Measurements from ENCODE around the gene OXER1. TPM values are rescaled to one million over a fixed set of nuclear protein-coding genes. Genes with fewer than 3 reads are reported as not detected.

Gene OXER1
- polyA plus RNA-seq, 1 donor (not counting 4 experiments of a cell fraction or from before 2014, with no cell fraction given), result not detected

DNA sequence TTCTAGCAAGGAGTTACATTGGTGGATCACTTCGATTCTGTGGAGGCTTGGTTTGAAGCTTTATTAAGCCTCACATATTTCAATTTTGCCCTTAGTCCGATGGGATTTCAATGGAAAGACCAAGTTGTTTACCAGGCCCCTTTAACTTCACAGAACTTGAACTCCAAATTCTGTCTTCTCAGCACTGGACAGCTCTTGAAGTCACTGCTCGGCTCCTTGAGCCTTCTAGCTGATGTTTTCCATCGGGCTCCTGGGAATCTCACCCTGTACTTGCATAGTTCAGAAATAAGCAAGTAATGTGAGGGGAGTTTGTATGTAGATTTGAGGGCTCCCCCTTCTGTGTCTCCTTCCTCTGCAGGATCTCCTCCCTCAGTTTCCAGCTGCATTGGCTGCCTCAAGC lies 15.1 kb downstream of the OXER1 start:
- no peak overlapping the region for H3K27ac ChIP-seq (ENCODE audit: control insufficient read depth, insufficient read depth, low read length)
- no peak overlapping the region for H3K9ac ChIP-seq (ENCODE audit: control insufficient read depth, extremely low read depth, insufficient read depth, low read length)
- no peak for TF ChIP-seq EZH2 (IDR thresholded peaks at IDR 0.05; ENCODE audit: low read length)
- TF ChIP-seq, protein P1, sequence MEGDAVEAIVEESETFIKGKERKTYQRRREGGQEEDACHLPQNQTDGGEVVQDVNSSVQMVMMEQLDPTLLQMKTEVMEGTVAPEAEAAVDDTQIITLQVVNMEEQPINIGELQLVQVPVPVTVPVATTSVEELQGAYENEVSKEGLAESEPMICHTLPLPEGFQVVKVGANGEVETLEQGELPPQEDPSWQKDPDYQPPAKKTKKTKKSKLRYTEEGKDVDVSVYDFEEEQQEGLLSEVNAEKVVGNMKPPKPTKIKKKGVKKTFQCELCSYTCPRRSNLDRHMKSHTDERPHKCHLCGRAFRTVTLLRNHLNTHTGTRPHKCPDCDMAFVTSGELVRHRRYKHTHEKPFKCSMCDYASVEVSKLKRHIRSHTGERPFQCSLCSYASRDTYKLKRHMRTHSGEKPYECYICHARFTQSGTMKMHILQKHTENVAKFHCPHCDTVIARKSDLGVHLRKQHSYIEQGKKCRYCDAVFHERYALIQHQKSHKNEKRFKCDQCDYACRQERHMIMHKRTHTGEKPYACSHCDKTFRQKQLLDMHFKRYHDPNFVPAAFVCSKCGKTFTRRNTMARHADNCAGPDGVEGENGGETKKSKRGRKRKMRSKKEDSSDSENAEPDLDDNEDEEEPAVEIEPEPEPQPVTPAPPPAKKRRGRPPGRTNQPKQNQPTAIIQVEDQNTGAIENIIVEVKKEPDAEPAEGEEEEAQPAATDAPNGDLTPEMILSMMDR (optimal IDR thresholded peaks at IDR 0.05 in 1 of 3, IDR thresholded peaks at IDR 0.05 in 1 of 3, conservative IDR thresholded peaks at IDR 0.05 in 1 of 3; ENCODE audit: extremely low read depth in 1 of 3, insufficient read depth in 2 of 3, low read length in 3 of 3), result no peak
- no peaks in the 10 kb centered on the region for H4K20me1 ChIP-seq (ENCODE audit: control insufficient read depth, extremely low read depth, insufficient read depth, low read length)
- no peak overlapping the region for H3K4me3 ChIP-seq (ENCODE audit: control insufficient read depth in 2 of 3, extremely low read depth in 1 of 3, insufficient read depth in 2 of 3, low read depth in 1 of 3, low read length in 3 of 3)
- dilution Hi-C loops (cut with MboI; ENCODE audit: extremely low pct_ligation_motif_present, low sequenced_read_pairs), result no loop called here
- H3K9me3 ChIP-seq (ENCODE audit: control insufficient read depth, low read depth, low read length), result no peaks in the 10 kb centered on the region
- no peak overlapping the region for H2AFZ ChIP-seq (ENCODE audit: control insufficient read depth, low read length)
- H3K27me3 ChIP-seq (ENCODE audit: control insufficient read depth, extremely low read depth, insufficient read depth, low read length), result no peaks in the 10 kb centered on the region
- H3K4me1 ChIP-seq (ENCODE audit: control insufficient read depth, extremely low read depth, insufficient read depth, low read length), result no peaks in the 10 kb centered on the region
- H3K4me2 ChIP-seq (ENCODE audit: control insufficient read depth, extremely low read depth, insufficient read depth, low read depth, low read length), result no peak overlapping the region
- DNase-seq (ENCODE audit: low read depth, low spot score) (no peak), FAIRE-seq (no peak)
- no peaks in the 10 kb centered on the region for H3K79me2 ChIP-seq (ENCODE audit: control insufficient read depth, insufficient read depth, low read length)
- no peaks in the 10 kb centered on the region for H3K36me3 ChIP-seq (ENCODE audit: control insufficient read depth in 2 of 2, extremely low read depth in 1 of 2, insufficient read depth in 2 of 2, low read length in 2 of 2)
- no peaks in the 10 kb centered on the region for H3K9me1 ChIP-seq (ENCODE audit: control insufficient read depth, extremely low read depth, insufficient read depth, low read length)

DNA sequence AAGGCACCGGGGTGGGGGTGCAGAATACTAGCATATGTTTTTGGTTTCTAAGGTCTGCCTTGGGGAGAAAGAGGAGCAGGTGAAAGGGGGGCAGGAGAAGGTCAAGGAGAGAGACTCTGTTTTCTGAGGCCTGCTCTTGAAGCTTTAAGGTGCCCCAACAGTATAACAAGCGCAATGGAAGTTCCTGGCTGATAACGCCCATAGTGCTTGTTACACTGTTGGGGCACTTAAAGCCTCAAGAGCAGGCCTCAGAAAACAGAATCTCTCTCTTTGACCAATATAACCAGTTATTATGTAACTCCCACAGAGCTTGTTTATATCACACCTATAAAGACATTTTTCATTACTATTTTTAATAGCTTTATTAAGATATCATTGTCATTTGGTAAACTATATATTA lies 16.5 kb downstream of the OXER1 start:
- TF ChIP-seq, protein P1 (optimal IDR thresholded peaks at IDR 0.05 in 1 of 3, IDR thresholded peaks at IDR 0.05 in 1 of 3, conservative IDR thresholded peaks at IDR 0.05 in 1 of 3; ENCODE audit: extremely low read depth in 1 of 3, insufficient read depth in 2 of 3, low read length in 3 of 3), result no peak
- TF ChIP-seq EZH2 (IDR thresholded peaks at IDR 0.05; ENCODE audit: low read length), result no peak
- Histone ChIP-seq H4K20me1 (ENCODE audit: control insufficient read depth, extremely low read depth, insufficient read depth, low read length) (no peaks in the 10 kb centered on the region), H3K9ac (ENCODE audit: control insufficient read depth, extremely low read depth, insufficient read depth, low read length) (no peak overlapping the region), H3K27ac (ENCODE audit: control insufficient read depth, insufficient read depth, low read length) (no peak overlapping the region), H3K9me1 (ENCODE audit: control insufficient read depth, extremely low read depth, insufficient read depth, low read length) (no peaks in the 10 kb centered on the region), H3K79me2 (ENCODE audit: control insufficient read depth, insufficient read depth, low read length) (no peaks in the 10 kb centered on the region), H3K27me3 (ENCODE audit: control insufficient read depth, extremely low read depth, insufficient read depth, low read length) (no peaks in the 10 kb centered on the region), H3K4me2 (ENCODE audit: control insufficient read depth, extremely low read depth, insufficient read depth, low read depth, low read length) (no peak overlapping the region), H3K4me3 (ENCODE audit: control insufficient read depth in 2 of 3, extremely low read depth in 1 of 3, insufficient read depth in 2 of 3, low read depth in 1 of 3, low read length in 3 of 3) (no peak overlapping the region), H2AFZ (ENCODE audit: control insufficient read depth, low read length) (no peak overlapping the region), H3K9me3 (ENCODE audit: control insufficient read depth, low read depth, low read length) (no peaks in the 10 kb centered on the region), H3K4me1 (ENCODE audit: control insufficient read depth, extremely low read depth, insufficient read depth, low read length) (no peaks in the 10 kb centered on the region), H3K36me3 (ENCODE audit: control insufficient read depth in 2 of 2, extremely low read depth in 1 of 2, insufficient read depth in 2 of 2, low read length in 2 of 2) (no peaks in the 10 kb centered on the region)
- DNase-seq (ENCODE audit: low read depth, low spot score) (no peak), FAIRE-seq (no peak)
- dilution Hi-C loops (cut with MboI; ENCODE audit: extremely low pct_ligation_motif_present, low sequenced_read_pairs), result no loop called here
